Peyer's patch (tissue), 4 donors: ENCODE results near the gene IQGAP2. TPM values are rescaled to one million over a fixed set of nuclear protein-coding genes. Genes with fewer than 3 reads are reported as not detected.

ENCODE experiments used
- DNase-seq, 3 donors: peaks; one replicate each; pipeline ENCODE4 v3.0.0-alpha.2; 2017 to 2019
- H3K27ac ChIP-seq, 4 donors: fragments of 200-600 bp; sonication (generic); one replicate each; pipeline ENCODE4 v1.5.1; 2016 to 2019
- H3K27me3 ChIP-seq, 2 donors: fragments of 200-600 bp; sonication (generic); one replicate each; pipeline ENCODE4 v1.5.1; 2019
- H3K36me3 ChIP-seq, 3 donors: fragments of 200-600 bp; sonication (generic); one replicate each; pipeline ENCODE4 v1.5.1; 2016 to 2019
- H3K4me1 ChIP-seq, 4 donors: fragments of 200-600 bp; sonication (generic); one replicate each; pipeline ENCODE4 v1.5.1; 2016 to 2019
- H3K4me3 ChIP-seq, 4 donors: fragments of 200-600 bp; sonication (generic); 1 replicate in 3 of 4; 2 replicates in 1 of 4; pipeline ENCODE4 v1.5.1; 2016 to 2019; ENCODE audit warnings: mild to moderate bottlenecking in 1 of 4
- H3K9me3 ChIP-seq, 4 donors: fragments of 200-600 bp; sonication (generic); one replicate each; pipeline ENCODE4 v1.5.1; 2016 to 2019; ENCODE audit warnings: mild to moderate bottlenecking in 1 of 4
- POLR2A ChIP-seq, 2 donors: fragments of 450-650 bp; IDR thresholded peaks; one replicate each; pipeline ENCODE4 v1.5.1; 2017; ENCODE audit warnings: antibody characterized with exemption in 2 of 2, mild to moderate bottlenecking in 2 of 2, moderate library complexity in 2 of 2
- total RNA-seq, 4 donors: library from RNA; depleted of rRNA; stranded (reverse); fragments of >200 nt; gene quantifications; one replicate each; pipeline ENCODE4 v1.1.0, GENCODE V29; 2016
- TF ChIP-seq, protein P1 (sequence below), 6 experiments: fragments of 450-650 bp in 4 of 6; fragments of 200-600 bp in 2 of 6; sonication (generic) in 1 of 6; IDR thresholded peaks; one replicate each; pipeline ENCODE4 v1.5.1; 2017 to 2019; ENCODE audit warnings: antibody characterized with exemption in 6 of 6, mild to moderate bottlenecking in 3 of 6, moderate library complexity in 1 of 6

Gene IQGAP2, protein sequence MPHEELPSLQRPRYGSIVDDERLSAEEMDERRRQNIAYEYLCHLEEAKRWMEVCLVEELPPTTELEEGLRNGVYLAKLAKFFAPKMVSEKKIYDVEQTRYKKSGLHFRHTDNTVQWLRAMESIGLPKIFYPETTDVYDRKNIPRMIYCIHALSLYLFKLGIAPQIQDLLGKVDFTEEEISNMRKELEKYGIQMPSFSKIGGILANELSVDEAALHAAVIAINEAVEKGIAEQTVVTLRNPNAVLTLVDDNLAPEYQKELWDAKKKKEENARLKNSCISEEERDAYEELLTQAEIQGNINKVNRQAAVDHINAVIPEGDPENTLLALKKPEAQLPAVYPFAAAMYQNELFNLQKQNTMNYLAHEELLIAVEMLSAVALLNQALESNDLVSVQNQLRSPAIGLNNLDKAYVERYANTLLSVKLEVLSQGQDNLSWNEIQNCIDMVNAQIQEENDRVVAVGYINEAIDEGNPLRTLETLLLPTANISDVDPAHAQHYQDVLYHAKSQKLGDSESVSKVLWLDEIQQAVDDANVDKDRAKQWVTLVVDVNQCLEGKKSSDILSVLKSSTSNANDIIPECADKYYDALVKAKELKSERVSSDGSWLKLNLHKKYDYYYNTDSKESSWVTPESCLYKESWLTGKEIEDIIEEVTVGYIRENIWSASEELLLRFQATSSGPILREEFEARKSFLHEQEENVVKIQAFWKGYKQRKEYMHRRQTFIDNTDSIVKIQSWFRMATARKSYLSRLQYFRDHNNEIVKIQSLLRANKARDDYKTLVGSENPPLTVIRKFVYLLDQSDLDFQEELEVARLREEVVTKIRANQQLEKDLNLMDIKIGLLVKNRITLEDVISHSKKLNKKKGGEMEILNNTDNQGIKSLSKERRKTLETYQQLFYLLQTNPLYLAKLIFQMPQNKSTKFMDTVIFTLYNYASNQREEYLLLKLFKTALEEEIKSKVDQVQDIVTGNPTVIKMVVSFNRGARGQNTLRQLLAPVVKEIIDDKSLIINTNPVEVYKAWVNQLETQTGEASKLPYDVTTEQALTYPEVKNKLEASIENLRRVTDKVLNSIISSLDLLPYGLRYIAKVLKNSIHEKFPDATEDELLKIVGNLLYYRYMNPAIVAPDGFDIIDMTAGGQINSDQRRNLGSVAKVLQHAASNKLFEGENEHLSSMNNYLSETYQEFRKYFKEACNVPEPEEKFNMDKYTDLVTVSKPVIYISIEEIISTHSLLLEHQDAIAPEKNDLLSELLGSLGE (N-terminal part only)
- 100 to 1,000 TPM in 1 of 4 donors, 10 to 100 TPM in 3; 58.6 to 110 (median 84.7) TPM for total RNA-seq

DNA sequence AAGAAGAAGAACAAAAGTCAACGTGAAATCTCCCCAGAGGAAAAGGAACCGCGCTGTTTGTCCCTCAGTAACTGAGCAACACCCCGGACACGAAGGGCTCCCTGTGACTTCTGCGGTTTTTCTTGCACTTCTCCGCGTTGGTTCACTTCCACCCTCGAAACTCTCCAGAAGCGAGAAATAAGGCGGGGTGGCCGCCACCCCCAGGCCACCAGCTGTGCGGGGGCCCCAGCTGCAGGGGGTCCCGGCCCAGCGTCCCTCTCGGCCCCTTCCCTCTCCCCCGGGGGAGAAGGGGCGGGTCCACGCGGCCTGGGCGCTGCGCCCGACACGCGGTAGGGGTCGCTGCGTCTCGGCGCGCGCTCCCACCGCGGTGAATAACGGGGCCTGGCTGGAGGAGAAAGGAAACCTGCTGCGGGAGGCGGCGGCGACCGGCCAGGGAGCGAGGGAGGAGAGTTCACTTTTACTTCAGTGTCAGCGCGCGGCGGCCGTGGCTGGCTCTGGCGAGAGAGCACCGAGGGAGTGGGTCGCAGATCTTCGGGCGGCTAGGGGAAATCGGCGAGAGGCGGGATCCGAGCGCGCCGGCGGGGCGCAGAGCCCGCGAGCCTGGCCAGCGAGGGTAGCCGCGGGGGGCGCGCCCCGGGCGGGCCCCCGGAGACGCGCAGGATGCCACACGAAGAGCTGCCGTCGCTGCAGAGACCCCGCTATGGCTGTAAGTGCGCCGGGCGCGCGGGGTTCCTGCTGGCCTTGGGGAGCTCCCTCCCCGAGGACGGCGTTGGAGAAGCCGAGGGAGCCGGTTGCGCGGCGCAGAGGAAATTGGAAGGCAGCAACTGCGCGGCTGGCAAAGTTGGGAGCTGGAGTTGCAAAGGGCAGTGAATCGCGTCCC is at the start of gene IQGAP2:
Gene IQGAP2, plus strand, starts transcription at position 400 of the 880 bp plus-strand sequence. Its CDS starts 261 bp downstream, at position 661.
- peak; percentile 21 to 47 for TF ChIP-seq POLR2A (IDR thresholded peaks at IDR 0.05)
- TF ChIP-seq, protein P1, sequence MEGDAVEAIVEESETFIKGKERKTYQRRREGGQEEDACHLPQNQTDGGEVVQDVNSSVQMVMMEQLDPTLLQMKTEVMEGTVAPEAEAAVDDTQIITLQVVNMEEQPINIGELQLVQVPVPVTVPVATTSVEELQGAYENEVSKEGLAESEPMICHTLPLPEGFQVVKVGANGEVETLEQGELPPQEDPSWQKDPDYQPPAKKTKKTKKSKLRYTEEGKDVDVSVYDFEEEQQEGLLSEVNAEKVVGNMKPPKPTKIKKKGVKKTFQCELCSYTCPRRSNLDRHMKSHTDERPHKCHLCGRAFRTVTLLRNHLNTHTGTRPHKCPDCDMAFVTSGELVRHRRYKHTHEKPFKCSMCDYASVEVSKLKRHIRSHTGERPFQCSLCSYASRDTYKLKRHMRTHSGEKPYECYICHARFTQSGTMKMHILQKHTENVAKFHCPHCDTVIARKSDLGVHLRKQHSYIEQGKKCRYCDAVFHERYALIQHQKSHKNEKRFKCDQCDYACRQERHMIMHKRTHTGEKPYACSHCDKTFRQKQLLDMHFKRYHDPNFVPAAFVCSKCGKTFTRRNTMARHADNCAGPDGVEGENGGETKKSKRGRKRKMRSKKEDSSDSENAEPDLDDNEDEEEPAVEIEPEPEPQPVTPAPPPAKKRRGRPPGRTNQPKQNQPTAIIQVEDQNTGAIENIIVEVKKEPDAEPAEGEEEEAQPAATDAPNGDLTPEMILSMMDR (IDR thresholded peaks at IDR 0.05): peak; percentile 6 to 96 (median 82)
- DNase-seq: peak; percentile 78 to 90 (median 89)
- H3K9me3 ChIP-seq: no peaks in the 10 kb centered on the region

DNA sequence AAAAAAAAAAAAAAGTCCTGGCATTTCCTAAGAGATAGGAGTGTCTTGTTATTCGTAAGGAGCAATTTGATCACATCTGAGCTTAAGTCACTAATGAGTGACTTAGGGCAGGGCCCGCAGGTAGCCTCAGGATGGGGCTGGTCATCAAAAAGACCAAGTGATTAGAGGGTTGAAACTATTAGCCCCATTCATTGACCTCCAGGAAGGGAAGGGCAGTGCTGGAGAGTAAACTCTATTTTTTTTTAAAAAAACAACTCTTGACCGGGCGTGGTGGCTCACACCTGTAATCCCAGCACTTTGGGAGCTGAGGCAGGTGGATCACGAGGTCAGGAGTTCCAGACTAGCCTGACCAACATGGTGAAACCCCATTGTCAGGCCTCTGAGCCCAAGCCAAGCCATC is 46.2 kb upstream of the IQGAP2 start:
- no peak for TF ChIP-seq POLR2A (IDR thresholded peaks at IDR 0.05)
- TF ChIP-seq, protein P1 (IDR thresholded peaks at IDR 0.05): no peak
- Histone ChIP-seq H3K4me3 (no peak overlapping the region), H3K4me1 (peaks cover 0 to 3% (median 0%) of the 10 kb centered on the region in 4 donors), H3K9me3 (no peaks in the 10 kb centered on the region), H3K36me3 (no peaks in the 10 kb centered on the region), H3K27me3 (no peaks in the 10 kb centered on the region), H3K27ac (no peak overlapping the region)
- DNase-seq: no peak

More for the DNA sequence above, at the start of gene IQGAP2:
- H3K36me3 ChIP-seq: no peaks in the 10 kb centered on the region
- peak within 1 kb of the TSS; percentile 82 to 89 (median 88) for H3K27ac ChIP-seq
- H3K4me3 ChIP-seq: peak within 1 kb of the TSS; percentile 67 to 77 (median 74)
- no peaks in the 10 kb centered on the region for H3K27me3 ChIP-seq
- peaks cover 0 to 13% (median 0%) of the 10 kb centered on the region in 4 donors for H3K4me1 ChIP-seq

DNA sequence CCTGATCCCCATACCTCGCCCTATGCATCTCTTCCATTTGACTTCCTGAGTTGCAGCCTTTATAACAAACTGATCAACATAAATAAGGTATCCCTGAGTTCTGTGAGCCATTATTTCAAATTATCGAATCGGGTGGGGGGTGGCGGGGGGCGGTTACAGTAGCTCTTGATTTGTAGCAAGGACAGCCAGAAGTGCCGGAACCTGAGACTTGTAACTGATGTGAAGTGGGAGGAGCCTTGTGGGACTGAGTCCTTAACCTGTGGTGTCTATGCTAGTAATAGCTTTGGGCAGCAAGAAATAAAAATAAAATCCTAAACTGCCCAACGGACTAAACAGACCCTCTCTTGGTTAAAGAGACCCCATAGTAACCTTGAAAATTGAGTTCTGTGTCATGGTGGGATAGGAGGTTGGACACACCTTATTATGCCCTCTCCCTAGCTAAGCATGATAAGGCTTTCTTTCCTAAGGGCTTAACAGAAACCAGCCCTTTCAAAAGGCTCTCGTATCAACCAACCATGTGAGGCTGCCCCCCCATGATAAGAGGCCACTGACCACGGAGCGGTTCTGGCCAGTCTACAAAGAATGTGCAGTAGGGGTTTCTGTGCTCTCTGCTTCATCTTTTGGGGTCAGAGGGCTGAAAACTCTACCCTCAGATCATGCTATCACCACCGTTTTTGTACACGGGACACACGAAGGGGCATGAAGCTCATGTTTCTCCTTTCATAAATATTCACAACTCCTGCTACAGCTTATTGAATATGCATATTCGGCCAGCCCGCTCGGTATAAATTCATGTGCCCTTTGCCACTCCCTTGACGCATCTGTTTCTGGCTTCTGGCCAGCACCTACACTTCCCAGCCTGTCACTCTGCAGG is 39.5 kb upstream of the IQGAP2 start:
- Histone ChIP-seq H3K27ac (no peak overlapping the region), H3K36me3 (no peaks in the 10 kb centered on the region), H3K9me3 (no peaks in the 10 kb centered on the region), H3K4me3 (no peak overlapping the region), H3K27me3 (no peaks in the 10 kb centered on the region), H3K4me1 (no peaks in the 10 kb centered on the region)
- TF ChIP-seq, protein P1 (IDR thresholded peaks at IDR 0.05): no peak
- no peak for TF ChIP-seq POLR2A (IDR thresholded peaks at IDR 0.05)
- peak in 2 of 3 donors; percentile 70 to 82 for DNase-seq

DNA sequence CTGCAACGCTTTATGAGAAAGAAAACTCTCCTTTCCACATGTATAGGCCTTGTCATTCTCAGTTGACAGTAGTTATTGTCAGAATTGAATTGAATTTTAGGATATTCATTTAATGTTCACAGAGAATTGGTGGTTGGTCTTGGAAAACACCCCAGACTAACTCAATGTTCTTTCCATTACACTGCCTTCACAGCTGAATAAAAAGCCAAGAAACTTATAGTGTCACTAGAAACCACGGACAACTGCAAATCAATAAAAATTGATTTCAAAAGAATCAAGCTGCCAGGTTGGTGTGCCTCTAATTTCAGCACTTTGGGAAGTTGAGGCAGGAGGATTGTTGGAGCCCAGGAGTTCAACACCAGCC is 38.9 kb upstream of the IQGAP2 start:
- Histone ChIP-seq H3K4me3 (no peak overlapping the region), H3K9me3 (no peaks in the 10 kb centered on the region), H3K4me1 (no peaks in the 10 kb centered on the region), H3K27me3 (no peaks in the 10 kb centered on the region), H3K36me3 (no peaks in the 10 kb centered on the region), H3K27ac (no peak overlapping the region)
- TF ChIP-seq, protein P1 (IDR thresholded peaks at IDR 0.05): no peak
- no peak for TF ChIP-seq POLR2A (IDR thresholded peaks at IDR 0.05)
- DNase-seq: no peak
